Naive thymus-derived CD4-positive, alpha-beta T cell (primary cell): Measurements from ENCODE around the gene CLEC11A. TPM values are rescaled to one million over a fixed set of nuclear protein-coding genes. Genes with fewer than 3 reads are reported as not detected.

Source experiments
- ATAC-seq: fragments of 150-1000 bp; cut with Tn5 transposase; 2 replicates; pipeline ENCODE4 v1.10.0; 2021; ENCODE audit warnings: mild to moderate bottlenecking, moderate library complexity
- CTCF ChIA-PET: fragments of 350-600 bp; sonication (Branson Sonifier 250); formaldehyde crosslinking; loops from one replicate; lab custom pipeline; 2021; ENCODE audit warnings: antibody characterized with exemption; lab: Charles Lee
- POLR2A ChIA-PET: fragments of 350-600 bp; sonication (Branson Sonifier 250); formaldehyde crosslinking; loops from one replicate; lab custom pipeline; 2021; ENCODE audit warnings: antibody characterized with exemption, inconsistent platforms; lab: Charles Lee
- DNase-seq, 9 donors: peaks; one replicate each; pipeline versions ENCODE4 v3.0.0 to v3.0.0-alpha.2; 2020 to 2022; ENCODE audit warnings: mixed read lengths in 1 of 9
- H3K27ac ChIP-seq: one replicate; pipeline ENCODE4 v1.7.0; 2013; ENCODE audit warnings: mild to moderate bottlenecking, low read depth, low read length, moderate library complexity
- H3K27me3 ChIP-seq, 2 donors: one replicate each; pipeline ENCODE4 v1.7.0; 2013; ENCODE audit warnings: low read length in 2 of 2, mild to moderate bottlenecking in 2 of 2, moderate library complexity in 2 of 2; ENCODE audit not compliant: control insufficient read depth in 2 of 2, insufficient read depth in 2 of 2
- H3K36me3 ChIP-seq, 3 experiments: 1 replicate in 2 of 3; 2 replicates in 1 of 3; pipeline ENCODE4 v1.7.0; 2013; ENCODE audit warnings: low read length in 3 of 3, mild to moderate bottlenecking in 3 of 3, moderate library complexity in 1 of 3; ENCODE audit not compliant: insufficient read depth in 3 of 3, control insufficient read depth in 2 of 3
- H3K4me1 ChIP-seq, 2 donors: one replicate each; pipeline ENCODE4 v1.7.0; 2013; ENCODE audit warnings: low read length in 2 of 2, mild to moderate bottlenecking in 2 of 2, moderate library complexity in 1 of 2; ENCODE audit not compliant: control insufficient read depth in 2 of 2, insufficient read depth in 2 of 2
- H3K4me3 ChIP-seq: 2 replicates; pipeline ENCODE4 v1.7.0; 2013; ENCODE audit warnings: mild to moderate bottlenecking, low read length
- H3K9me3 ChIP-seq, 3 experiments: 1 replicate in 2 of 3; 2 replicates in 1 of 3; pipeline ENCODE4 v1.7.0; 2013; ENCODE audit warnings: low read length in 3 of 3; ENCODE audit not compliant: control insufficient read depth in 2 of 3
- H3K27ac Mint-ChIP-seq, 9 donors: one replicate each; pipeline ENCODE4 v1.8.0; 2020 to 2022; ENCODE audit warnings: mixed read lengths in 9 of 9, mild to moderate bottlenecking in 8 of 9, moderate library complexity in 5 of 9, inconsistent platforms in 2 of 9
- H3K27me3 Mint-ChIP-seq, 5 donors: one replicate each; pipeline ENCODE4 v1.8.0; 2021 to 2022; ENCODE audit warnings: mixed read lengths in 5 of 5, mild to moderate bottlenecking in 1 of 5
- H3K36me3 Mint-ChIP-seq, 5 donors: one replicate each; pipeline ENCODE4 v1.8.0; 2020 to 2022; ENCODE audit warnings: mixed read lengths in 5 of 5, mild to moderate bottlenecking in 3 of 5, inconsistent platforms in 1 of 5
- H3K4me1 Mint-ChIP-seq, 7 donors: one replicate each; pipeline ENCODE4 v1.8.0; 2020 to 2022; ENCODE audit warnings: mixed read lengths in 7 of 7, mild to moderate bottlenecking in 3 of 7, inconsistent platforms in 1 of 7
- H3K4me3 Mint-ChIP-seq, 10 donors: one replicate each; pipeline ENCODE4 v1.8.0; 2020 to 2022; ENCODE audit warnings: mild to moderate bottlenecking in 10 of 10, mixed read lengths in 10 of 10, moderate library complexity in 6 of 10, inconsistent platforms in 2 of 10
- H3K9me3 Mint-ChIP-seq, 11 donors: one replicate each; pipeline ENCODE4 v1.8.0; 2020 to 2022; ENCODE audit warnings: mixed read lengths in 11 of 11, mild to moderate bottlenecking in 4 of 11, inconsistent platforms in 1 of 11, moderate library complexity in 1 of 11
- intact Hi-C, 2 donors: fragments of 100-400 bp; cut with micrococcal nuclease; formaldehyde crosslinking; loops; one replicate each; pipeline ENCODE4 v1.15.1; 2023
- polyA plus RNA-seq, 2 donors: library from polyadenylated mRNA; unstranded; fragments of 300-500 nt; fragmentation: Illumina TruSeq; gene quantifications; one replicate each; pipeline ENCODE4 v1.2.3, GENCODE V29; 2021
- total RNA-seq, 6 experiments: library from RNA in 5 of 6; stranded (reverse) in 5 of 6; gene quantifications; 1 replicate in 5 of 6; 2 replicates in 1 of 6; pipeline ENCODE4 v1.2.3 and lab custom pipeline; 2021 to 2026

The CLEC11A gene
- total and polyA plus RNA-seq, 7 experiments from 2014 or later: 0.36 to 6.4 (median 3.1) TPM

DNA sequence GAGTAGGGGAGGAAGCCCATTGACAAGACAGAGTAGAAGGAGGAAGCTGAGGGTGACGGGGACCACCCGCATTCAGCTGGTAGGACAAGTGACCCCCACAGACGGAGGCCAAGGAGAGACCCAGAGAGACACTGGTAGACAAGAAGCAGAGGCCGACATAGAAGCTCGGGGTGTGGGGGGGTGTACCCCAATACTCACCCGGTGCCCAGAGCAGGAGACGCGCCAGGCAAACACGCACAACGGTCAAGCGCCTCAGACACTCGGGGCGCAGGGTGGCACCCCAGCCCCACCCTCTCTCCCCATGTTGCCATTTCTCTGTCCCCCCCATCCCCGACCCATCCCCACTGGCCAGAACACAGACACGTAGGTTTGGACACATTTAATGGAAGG is 27.1 kb upstream of the CLEC11A start:
- intact Hi-C loops: no loop called here
- DNase-seq: no peak
- H3K9me3 ChIP-seq: no peaks in the 10 kb centered on the region
- no peaks in the 10 kb centered on the region for H3K4me1 ChIP-seq
- Mint-ChIP-seq H3K9me3 (peaks cover 0 to 15% (median 2%) of the 10 kb centered on the region in 11 donors), H3K36me3 (peaks cover 0 to 5% (median 0%) of the 10 kb centered on the region in 5 donors), H3K4me3 (no peak overlapping the region), H3K27me3 (peaks cover 35 to 75% (median 59%) of the 10 kb centered on the region in 5 donors), H3K27ac (no peak overlapping the region), H3K4me1 (peaks cover 0 to 4% (median 0%) of the 10 kb centered on the region in 7 donors)
- no peak overlapping the region for H3K27ac ChIP-seq
- ChIA-PET CTCF (no interaction called here), POLR2A (no interaction called here)
- H3K27me3 ChIP-seq: peaks cover 0 to 11% of the 10 kb centered on the region in 2 donors
- H3K36me3 ChIP-seq: no peaks in the 10 kb centered on the region
- ATAC-seq: no peak
- H3K4me3 ChIP-seq: no peak overlapping the region

DNA sequence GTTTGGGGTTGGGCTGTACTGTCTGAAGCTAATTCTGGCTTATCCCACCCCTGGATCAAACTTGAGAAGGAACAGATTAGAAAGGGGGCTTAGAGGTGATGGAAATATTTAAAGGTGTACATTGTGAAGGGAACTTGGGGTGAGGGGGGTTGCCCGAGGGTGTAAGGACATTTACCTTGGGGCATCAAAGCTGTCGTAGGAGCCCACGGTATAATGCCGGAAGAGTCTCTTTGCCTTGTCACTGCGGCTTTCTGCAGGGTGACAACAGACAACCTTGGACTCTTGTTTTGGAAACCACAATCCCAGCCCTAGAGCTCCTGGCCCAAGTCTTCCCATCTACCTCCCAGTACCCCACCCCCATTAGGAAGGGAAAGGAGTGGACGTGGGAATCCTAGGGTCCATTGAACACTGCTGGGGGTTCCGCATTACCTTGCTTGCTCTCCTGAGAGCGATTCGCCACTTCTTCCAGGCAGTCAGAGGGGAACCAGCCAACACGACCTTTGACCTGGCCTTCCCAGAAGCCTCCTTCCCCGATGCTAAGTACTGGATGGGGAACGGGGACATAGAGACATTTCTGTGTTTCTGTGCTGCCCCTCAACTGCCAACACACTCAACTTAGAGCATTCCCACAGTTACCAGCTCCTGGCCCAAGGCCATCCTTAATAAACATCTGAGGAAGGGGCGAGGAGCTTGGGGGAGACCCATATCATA is 25.6 kb upstream of the CLEC11A start:
- Histone ChIP-seq H3K27ac (no peak overlapping the region), H3K27me3 (peaks cover 0 to 11% of the 10 kb centered on the region in 2 donors), H3K4me3 (no peak overlapping the region), H3K4me1 (no peaks in the 10 kb centered on the region), H3K36me3 (no peaks in the 10 kb centered on the region), H3K9me3 (no peaks in the 10 kb centered on the region)
- DNase-seq (no peak), ATAC-seq (no peak)
- Mint-ChIP-seq H3K4me1 (peaks cover 0 to 4% (median 0%) of the 10 kb centered on the region in 7 donors), H3K27me3 (peaks cover 30 to 72% (median 51%) of the 10 kb centered on the region in 5 donors), H3K4me3 (no peak overlapping the region), H3K9me3 (peaks cover 0 to 7% (median 2%) of the 10 kb centered on the region in 11 donors), H3K27ac (no peak overlapping the region), H3K36me3 (peaks cover 0 to 5% (median 0%) of the 10 kb centered on the region in 5 donors)
- ChIA-PET POLR2A (no interaction called here), CTCF (no interaction called here)
- intact Hi-C loops: no loop called here

DNA sequence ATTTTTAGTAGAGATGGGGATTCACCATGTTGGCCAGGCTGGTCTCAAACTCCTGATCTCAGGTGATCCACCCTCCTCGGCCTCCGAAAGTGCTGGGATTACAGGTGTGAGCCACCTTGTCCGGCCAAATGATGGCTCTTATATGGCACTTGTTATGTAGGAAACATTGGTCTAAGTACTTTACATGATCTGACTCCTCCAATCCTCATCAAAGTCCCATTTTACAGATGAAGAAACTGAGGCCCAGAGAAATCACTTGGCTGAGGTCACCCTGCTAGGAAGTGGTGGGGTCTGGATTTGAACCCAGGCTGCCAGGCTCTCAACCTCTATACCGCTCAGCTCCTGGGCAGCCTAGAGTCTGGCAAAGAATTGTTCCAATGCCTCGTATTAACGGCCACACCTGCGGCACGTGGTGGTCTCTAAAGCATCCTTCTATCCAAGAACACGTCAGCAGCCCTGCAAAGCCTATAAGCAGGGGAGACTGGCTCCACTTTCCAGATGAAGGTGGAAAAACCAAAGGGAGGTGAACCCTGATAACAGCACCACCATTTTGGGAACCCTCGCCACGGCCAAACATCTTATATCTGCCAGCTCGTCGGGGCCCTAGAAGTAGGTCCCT is 21.7 kb upstream of the CLEC11A start:
- Mint-ChIP-seq H3K27me3 (peaks cover 26 to 69% (median 53%) of the 10 kb centered on the region in 5 donors), H3K4me1 (peaks cover 0 to 2% (median 0%) of the 10 kb centered on the region in 7 donors), H3K9me3 (peaks cover 0 to 5% (median 2%) of the 10 kb centered on the region in 11 donors), H3K36me3 (peaks cover 0 to 5% (median 0%) of the 10 kb centered on the region in 5 donors), H3K4me3 (no peak overlapping the region), H3K27ac (no peak overlapping the region)
- DNase-seq (no peak), ATAC-seq (no peak)
- intact Hi-C loops: no loop called here
- no peak overlapping the region for H3K27ac ChIP-seq
- ChIA-PET POLR2A (no interaction called here), CTCF (no interaction called here)
- no peaks in the 10 kb centered on the region for H3K27me3 ChIP-seq
- no peaks in the 10 kb centered on the region for H3K36me3 ChIP-seq
- H3K4me3 ChIP-seq: no peak overlapping the region
- H3K9me3 ChIP-seq: no peaks in the 10 kb centered on the region
- H3K4me1 ChIP-seq: no peaks in the 10 kb centered on the region

DNA sequence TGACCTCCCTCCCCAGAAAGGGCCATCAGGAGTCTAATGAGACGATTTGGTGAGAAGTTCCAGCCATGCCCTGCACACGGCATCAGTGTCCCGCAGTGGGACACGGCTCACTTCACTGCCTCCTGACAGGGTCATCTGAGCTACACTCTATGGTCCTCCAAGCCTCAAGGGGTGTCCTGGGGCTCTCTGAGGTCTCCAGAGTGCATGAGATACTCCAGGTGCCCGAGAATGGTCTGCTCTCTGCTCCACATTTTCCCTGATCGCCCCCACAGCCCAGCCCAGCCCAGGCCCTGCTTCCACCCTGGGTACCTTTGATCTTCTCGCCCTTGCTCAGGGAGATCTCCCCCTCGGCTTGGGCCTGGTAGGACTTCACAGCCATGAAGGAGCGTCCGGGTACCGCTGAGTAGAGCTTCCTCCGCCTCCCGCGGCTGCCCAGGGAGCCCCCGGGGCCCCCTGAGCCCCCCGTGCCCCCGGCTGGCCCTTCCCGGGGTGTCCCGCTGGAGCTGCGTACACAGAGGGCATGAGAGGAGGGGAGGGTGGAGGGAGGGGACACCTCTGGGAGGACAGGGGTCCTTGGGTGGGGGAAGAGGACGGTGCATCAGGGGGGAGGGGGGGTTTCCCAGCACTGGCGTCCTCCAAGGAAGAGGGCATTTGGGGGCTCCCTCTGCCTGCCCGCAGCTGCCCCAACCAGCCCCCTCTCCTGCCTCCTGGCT is 20.9 kb upstream of the CLEC11A start:
- no peak for DNase-seq
- ATAC-seq: no peak
- Mint-ChIP-seq H3K4me3 (no peak overlapping the region), H3K36me3 (peaks cover 0 to 5% (median 0%) of the 10 kb centered on the region in 5 donors), H3K4me1 (peaks cover 0 to 2% (median 0%) of the 10 kb centered on the region in 7 donors), H3K27me3 (peaks cover 23 to 67% (median 53%) of the 10 kb centered on the region in 5 donors), H3K9me3 (peaks cover 0 to 5% (median 0%) of the 10 kb centered on the region in 11 donors), H3K27ac (no peak overlapping the region)
- H3K4me3 ChIP-seq: no peak overlapping the region
- ChIA-PET POLR2A (no interaction called here), CTCF (no interaction called here)
- no peaks in the 10 kb centered on the region for H3K9me3 ChIP-seq
- H3K27me3 ChIP-seq: no peaks in the 10 kb centered on the region
- H3K27ac ChIP-seq: no peak overlapping the region
- no peaks in the 10 kb centered on the region for H3K36me3 ChIP-seq
- no peaks in the 10 kb centered on the region for H3K4me1 ChIP-seq
- intact Hi-C loops: no loop called here

DNA sequence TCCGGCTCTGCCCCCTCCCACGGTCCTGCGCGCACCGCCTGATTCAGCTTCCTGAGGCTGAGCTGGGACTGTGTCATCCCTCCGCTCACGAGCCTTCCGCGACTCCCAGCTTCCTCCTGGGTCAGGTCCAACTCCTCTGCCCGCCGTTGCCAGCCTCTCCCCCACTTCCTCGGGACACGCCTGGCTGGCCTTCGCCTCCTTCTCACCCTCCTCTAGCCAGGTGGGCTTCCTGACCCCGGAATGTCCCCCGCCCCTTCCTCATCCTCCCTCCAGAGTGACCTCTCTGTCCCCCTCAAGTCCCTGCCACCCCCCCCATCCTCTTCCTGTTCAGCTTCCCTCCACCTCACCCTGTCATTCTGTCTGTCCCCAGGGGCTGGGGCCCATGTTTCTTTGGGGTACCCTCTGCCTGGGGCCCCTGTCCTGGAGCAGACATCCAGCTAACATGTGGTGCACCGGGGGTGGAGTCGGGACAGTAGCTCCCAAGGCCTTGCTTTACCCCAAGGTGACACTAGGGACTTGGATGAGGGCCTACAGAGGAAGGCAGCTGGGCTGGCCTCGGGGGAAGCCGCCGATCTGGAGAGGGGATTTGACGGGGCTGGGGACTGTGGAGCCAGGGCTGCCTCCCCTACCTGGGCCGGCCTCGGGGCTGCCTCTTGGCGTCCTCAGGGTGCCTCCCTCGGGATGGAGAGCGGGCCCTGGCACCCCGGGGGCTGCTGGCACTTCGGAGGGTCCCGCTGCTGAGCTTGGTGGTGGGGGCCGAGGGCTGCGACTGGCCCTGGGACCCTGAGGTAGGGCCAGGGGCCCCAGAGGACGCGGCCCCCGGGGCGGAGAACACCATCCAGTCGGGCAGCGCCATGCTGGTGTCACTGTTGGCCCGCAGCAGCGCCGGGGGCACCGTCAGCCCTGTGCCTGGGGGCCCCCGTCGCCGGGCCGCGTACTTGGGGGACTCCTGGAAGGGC is 20.0 kb upstream of the CLEC11A start:
- H3K4me1 ChIP-seq: no peaks in the 10 kb centered on the region
- POLR2A ChIA-PET: no interaction called here
- H3K27me3 ChIP-seq: no peaks in the 10 kb centered on the region
- DNase-seq (no peak), ATAC-seq (no peak)
- Mint-ChIP-seq H3K9me3 (peaks cover 0 to 5% (median 0%) of the 10 kb centered on the region in 11 donors), H3K36me3 (peaks cover 0 to 5% (median 0%) of the 10 kb centered on the region in 5 donors), H3K4me3 (no peak overlapping the region), H3K4me1 (peaks cover 0 to 2% (median 0%) of the 10 kb centered on the region in 7 donors), H3K27me3 (peaks cover 21 to 62% (median 44%) of the 10 kb centered on the region in 5 donors), H3K27ac (no peak overlapping the region)
- H3K27ac ChIP-seq: no peak overlapping the region
- no peaks in the 10 kb centered on the region for H3K9me3 ChIP-seq
- CTCF ChIA-PET: no interaction called here
- no peak overlapping the region for H3K4me3 ChIP-seq
- intact Hi-C loops: no loop called here
- no peaks in the 10 kb centered on the region for H3K36me3 ChIP-seq
